SK-N-SH treated with all-trans-retinoic acid at 6 μM for 48 hours (cell line): Measurements from ENCODE around the gene COL23A1.

Source experiments
- ATAC-seq: fragments of 200-7000 bp; cut with Tn5 transposase; 3 replicates; pipeline ENCODE4 v1.9.1; 2020; ENCODE audit warnings: mild to moderate bottlenecking, moderate library complexity
- ARNTL ChIP-seq: fragments of 450-650 bp; formaldehyde crosslinking; IDR thresholded peaks from 2 replicates; pipeline ENCODE4 v1.5.0; 2020; ENCODE audit warnings: low read depth, mild to moderate bottlenecking, moderate library complexity, borderline replicate concordance
- ISL1 ChIP-seq: fragments of 250-450 bp; sonication (Bioruptor Pico); IDR thresholded peaks from 2 replicates; pipeline ENCODE4 v2.1.2; 2022; ENCODE audit warnings: mild to moderate bottlenecking, moderate library complexity
- OSR1 ChIP-seq: fragments of 250-450 bp; sonication (Bioruptor Pico); IDR thresholded peaks from 2 replicates; pipeline ENCODE4 v1.8.0; 2022; ENCODE audit warnings: moderate library complexity, mild to moderate bottlenecking, inconsistent platforms
- RARB ChIP-seq: fragments of 250-450 bp; sonication (Bioruptor Pico); IDR thresholded peaks from 2 replicates; pipeline ENCODE4 v1.8.0; 2021; ENCODE audit warnings: mild to moderate bottlenecking, moderate library complexity
- SNAI2 ChIP-seq: fragments of 250-450 bp; sonication (Bioruptor Pico); IDR thresholded peaks from 2 replicates; pipeline ENCODE4 v1.5.0; 2020; ENCODE audit warnings: mild to moderate bottlenecking, moderate library complexity
- TOX ChIP-seq: fragments of 250-450 bp; sonication (Bioruptor Pico); IDR thresholded peaks from 2 replicates; pipeline ENCODE4 v1.8.0; 2021; ENCODE audit warnings: mild to moderate bottlenecking, moderate library complexity, borderline replicate concordance
- TSHZ2 ChIP-seq: fragments of 250-450 bp; sonication (Bioruptor Pico); IDR thresholded peaks from 2 replicates; pipeline ENCODE4 v1.5.0; 2020; ENCODE audit warnings: mild to moderate bottlenecking, moderate library complexity
- ZC3H10 ChIP-seq: fragments of 250-450 bp; sonication (Bioruptor Pico); IDR thresholded peaks from 2 replicates; pipeline ENCODE4 v1.5.1; 2021; ENCODE audit warnings: mild to moderate bottlenecking, moderate library complexity
- ZFP3 ChIP-seq: fragments of 250-450 bp; sonication (Bioruptor Pico); IDR thresholded peaks from 2 replicates; pipeline ENCODE4 v1.5.0; 2020; ENCODE audit warnings: mild to moderate bottlenecking, moderate library complexity
- ZFP30 ChIP-seq: fragments of 450-650 bp; formaldehyde crosslinking; IDR thresholded peaks from 2 replicates; pipeline ENCODE4 v1.5.0; 2022; ENCODE audit warnings: mild to moderate bottlenecking, moderate library complexity
- ZNF565 ChIP-seq: fragments of 450-650 bp; formaldehyde crosslinking; conservative IDR thresholded peaks from 2 replicates; pipeline ENCODE4 v1.5.0; 2020; ENCODE audit warnings: low read depth, mild to moderate bottlenecking, moderate library complexity
- ZNF70 ChIP-seq: fragments of 450-650 bp; formaldehyde crosslinking; IDR thresholded peaks from 2 replicates; pipeline ENCODE4 v1.5.0; 2020; ENCODE audit warnings: mild to moderate bottlenecking, moderate library complexity
- ZNF8 ChIP-seq: fragments of 450-650 bp; formaldehyde crosslinking; IDR thresholded peaks from 2 replicates; pipeline ENCODE4 v1.5.0; 2020; ENCODE audit warnings: mild to moderate bottlenecking, moderate library complexity
- TF ChIP-seq, protein P1 (sequence below): fragments of 250-450 bp; sonication (Bioruptor Pico); IDR thresholded peaks from 2 replicates; pipeline ENCODE4 v1.5.1; 2020; ENCODE audit warnings: low read depth, mild to moderate bottlenecking, moderate library complexity
- TF ChIP-seq, protein P2 (sequence below): fragments of 250-450 bp; sonication (Bioruptor Pico); IDR thresholded peaks from 2 replicates; pipeline ENCODE4 v1.8.0; 2020; ENCODE audit warnings: mild to moderate bottlenecking, moderate library complexity, borderline replicate concordance

The COL23A1 gene

GRCh38 chr5:178434016-178434761, 156.0 kb downstream of the COL23A1 start:
- no peak for ATAC-seq
- TF ChIP-seq ZNF565 (CRISPR knock-in tag) (no peak), SNAI2 (CRISPR knock-in tag) (no peak), ZFP3 (CRISPR knock-in tag) (no peak), ZC3H10 (CRISPR knock-in tag) (no peak)
- TF ChIP-seq, protein P1, sequence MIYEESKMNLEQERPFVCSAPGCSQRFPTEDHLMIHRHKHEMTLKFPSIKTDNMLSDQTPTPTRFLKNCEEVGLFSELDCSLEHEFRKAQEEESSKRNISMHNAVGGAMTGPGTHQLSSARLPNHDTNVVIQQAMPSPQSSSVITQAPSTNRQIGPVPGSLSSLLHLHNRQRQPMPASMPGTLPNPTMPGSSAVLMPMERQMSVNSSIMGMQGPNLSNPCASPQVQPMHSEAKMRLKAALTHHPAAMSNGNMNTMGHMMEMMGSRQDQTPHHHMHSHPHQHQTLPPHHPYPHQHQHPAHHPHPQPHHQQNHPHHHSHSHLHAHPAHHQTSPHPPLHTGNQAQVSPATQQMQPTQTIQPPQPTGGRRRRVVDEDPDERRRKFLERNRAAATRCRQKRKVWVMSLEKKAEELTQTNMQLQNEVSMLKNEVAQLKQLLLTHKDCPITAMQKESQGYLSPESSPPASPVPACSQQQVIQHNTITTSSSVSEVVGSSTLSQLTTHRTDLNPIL (CRISPR knock-in tag), result no peak

GRCh38 chr5:178433273-178433775, 156.9 kb downstream of the COL23A1 start:
- no peak for ATAC-seq
- TF ChIP-seq ZNF565 (CRISPR knock-in tag) (no peak), ZFP3 (CRISPR knock-in tag) (no peak), ISL1 (no peak), ARNTL (CRISPR knock-in tag) (no peak), OSR1 (CRISPR knock-in tag) (no peak), RARB (CRISPR knock-in tag) (no peak), TOX (no peak), ZNF8 (no peak)
- TF ChIP-seq, protein P2, sequence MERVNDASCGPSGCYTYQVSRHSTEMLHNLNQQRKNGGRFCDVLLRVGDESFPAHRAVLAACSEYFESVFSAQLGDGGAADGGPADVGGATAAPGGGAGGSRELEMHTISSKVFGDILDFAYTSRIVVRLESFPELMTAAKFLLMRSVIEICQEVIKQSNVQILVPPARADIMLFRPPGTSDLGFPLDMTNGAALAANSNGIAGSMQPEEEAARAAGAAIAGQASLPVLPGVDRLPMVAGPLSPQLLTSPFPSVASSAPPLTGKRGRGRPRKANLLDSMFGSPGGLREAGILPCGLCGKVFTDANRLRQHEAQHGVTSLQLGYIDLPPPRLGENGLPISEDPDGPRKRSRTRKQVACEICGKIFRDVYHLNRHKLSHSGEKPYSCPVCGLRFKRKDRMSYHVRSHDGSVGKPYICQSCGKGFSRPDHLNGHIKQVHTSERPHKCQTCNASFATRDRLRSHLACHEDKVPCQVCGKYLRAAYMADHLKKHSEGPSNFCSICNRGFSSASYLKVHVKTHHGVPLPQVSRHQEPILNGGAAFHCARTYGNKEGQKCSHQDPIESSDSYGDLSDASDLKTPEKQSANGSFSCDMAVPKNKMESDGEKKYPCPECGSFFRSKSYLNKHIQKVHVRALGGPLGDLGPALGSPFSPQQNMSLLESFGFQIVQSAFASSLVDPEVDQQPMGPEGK (CRISPR knock-in tag), result no peak

DNA sequence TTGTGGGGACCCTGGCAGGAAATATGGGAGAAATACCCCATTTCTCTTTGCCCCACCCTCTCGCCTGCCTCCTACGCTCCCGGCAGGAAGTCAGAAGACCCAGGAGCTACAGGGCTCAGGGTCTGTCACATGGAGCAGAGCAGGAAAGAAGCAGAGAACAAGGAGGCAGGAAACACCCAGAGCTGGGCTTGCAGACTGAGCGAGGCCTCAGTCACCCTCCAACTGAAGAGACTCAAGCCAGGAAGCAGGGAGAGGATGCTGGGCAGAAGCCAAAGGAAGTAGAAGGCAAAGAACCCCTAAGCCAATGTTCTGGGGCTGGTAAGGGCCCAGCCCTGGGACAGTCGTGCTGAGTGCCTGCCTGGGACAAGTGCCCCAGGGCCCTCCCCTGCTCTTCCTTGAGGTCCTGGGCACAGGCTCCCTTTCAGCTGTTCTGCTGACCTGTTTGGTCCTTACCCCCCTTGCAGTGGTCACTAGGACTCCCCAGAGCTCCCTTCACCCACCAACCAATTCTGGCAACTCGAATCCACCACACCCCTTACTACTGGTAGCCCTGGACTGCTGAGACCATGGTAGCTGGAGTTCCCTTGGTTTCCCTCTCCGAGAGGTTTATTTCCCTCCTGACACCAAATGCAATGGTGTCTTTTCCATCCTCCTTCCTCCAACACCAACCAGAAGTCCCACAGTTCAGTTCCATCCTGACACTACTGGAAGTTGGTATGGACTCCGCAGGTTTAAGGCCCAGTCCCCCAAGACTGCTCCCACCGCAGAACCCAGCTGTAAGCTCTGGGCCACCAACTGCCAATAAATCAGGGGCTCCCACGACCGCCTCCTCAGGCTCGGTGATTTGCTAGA, 157.5 kb downstream of the COL23A1 start:
- TF ChIP-seq ZNF70 (no peak), RARB (CRISPR knock-in tag) (no peak), ZFP30 (CRISPR knock-in tag) (no peak), ISL1 (no peak), ZNF565 (CRISPR knock-in tag) (no peak)
- ATAC-seq, result no peak

- TF ChIP-seq TOX, result no peak
- TF ChIP-seq RARB (CRISPR knock-in tag), result no peak
- TF ChIP-seq ZFP3 (CRISPR knock-in tag), result no peak
- no peak for TF ChIP-seq TSHZ2 (CRISPR knock-in tag)
- no peak for ATAC-seq
These were observed 158.4 kb downstream of the COL23A1 start for GRCh38 chr5:178431782-178432165.

- no peak for TF ChIP-seq ZNF8
- TF ChIP-seq OSR1 (CRISPR knock-in tag), result no peak
- ATAC-seq, result no peak
These were observed 159.0 kb downstream of the COL23A1 start for GRCh38 chr5:178431063-178431781.
